NT2/D1 (cell line): ENCODE measurements around the gene KLHL17.

ENCODE experiments used
- SUZ12 ChIP-seq: IDR thresholded peaks from 2 replicates; pipeline ENCODE4 v1.6.1; 2011; ENCODE audit not compliant: insufficient read length, insufficient read depth; ENCODE audit errors: extremely low read depth
- YY1 ChIP-seq: IDR thresholded peaks from 2 replicates; pipeline ENCODE4 v1.6.1; 2011; ENCODE audit not compliant: insufficient read length, insufficient read depth

- TF ChIP-seq YY1: no peak
- no peak for TF ChIP-seq SUZ12
Observed at GRCh38 chr1:942411-942821, 18.0 kb upstream of the KLHL17 start.
